AG09319 (cell line): Measurements from ENCODE around the gene RIT2.

Experiments used
- DNase-seq: peaks from one replicate; pipeline ENCODE4 v3.0.0-alpha.2; 2010; ENCODE audit warnings: low read depth; ENCODE audit errors: extremely low read depth
- TF ChIP-seq, protein P1 (sequence below): IDR thresholded peaks from 2 replicates; pipeline ENCODE4 v1.5.1; 2011; ENCODE audit warnings: low read depth, mild to moderate bottlenecking, inconsistent platforms, low read length, moderate library complexity

Gene RIT2

DNA sequence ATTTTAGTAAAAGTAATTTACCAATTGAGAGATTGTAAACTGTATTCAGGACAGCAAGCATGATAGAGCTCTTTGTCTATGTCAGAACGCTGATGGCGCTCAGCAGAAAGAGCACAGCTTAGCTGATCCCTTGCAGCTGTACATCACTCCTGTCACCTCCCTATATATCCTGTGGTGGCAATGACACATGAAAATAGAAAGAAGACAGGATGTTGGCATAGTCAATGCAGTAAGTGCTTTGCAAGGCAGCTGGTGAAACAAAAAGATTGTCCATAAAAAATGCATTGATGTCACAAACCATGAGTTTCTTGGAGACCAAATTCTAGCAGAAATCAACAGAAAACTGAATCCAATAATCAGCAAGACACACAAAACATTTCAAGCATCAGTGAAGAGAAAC is 221.5 kb downstream of the RIT2 start:
- TF ChIP-seq, protein P1, sequence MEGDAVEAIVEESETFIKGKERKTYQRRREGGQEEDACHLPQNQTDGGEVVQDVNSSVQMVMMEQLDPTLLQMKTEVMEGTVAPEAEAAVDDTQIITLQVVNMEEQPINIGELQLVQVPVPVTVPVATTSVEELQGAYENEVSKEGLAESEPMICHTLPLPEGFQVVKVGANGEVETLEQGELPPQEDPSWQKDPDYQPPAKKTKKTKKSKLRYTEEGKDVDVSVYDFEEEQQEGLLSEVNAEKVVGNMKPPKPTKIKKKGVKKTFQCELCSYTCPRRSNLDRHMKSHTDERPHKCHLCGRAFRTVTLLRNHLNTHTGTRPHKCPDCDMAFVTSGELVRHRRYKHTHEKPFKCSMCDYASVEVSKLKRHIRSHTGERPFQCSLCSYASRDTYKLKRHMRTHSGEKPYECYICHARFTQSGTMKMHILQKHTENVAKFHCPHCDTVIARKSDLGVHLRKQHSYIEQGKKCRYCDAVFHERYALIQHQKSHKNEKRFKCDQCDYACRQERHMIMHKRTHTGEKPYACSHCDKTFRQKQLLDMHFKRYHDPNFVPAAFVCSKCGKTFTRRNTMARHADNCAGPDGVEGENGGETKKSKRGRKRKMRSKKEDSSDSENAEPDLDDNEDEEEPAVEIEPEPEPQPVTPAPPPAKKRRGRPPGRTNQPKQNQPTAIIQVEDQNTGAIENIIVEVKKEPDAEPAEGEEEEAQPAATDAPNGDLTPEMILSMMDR: no peak
- DNase-seq: no peak

DNA sequence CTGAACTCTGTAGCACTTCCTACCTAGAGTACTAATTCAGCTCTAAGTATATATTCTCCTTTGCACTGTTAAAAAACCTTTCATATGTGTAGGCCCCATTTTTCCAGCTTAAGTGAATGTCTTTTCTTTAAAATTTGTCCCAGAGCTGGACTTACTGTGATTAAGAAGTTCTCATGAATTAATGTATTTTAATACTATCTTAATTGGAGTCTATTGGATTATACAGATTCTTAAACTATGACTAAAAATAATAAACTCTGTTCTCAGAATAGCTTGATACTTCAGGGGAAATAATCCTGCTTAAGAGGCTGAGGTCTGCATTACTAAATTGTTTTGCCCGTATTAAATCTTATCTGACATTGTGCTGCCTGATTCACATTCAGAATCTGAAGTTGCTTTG is 223.3 kb downstream of the RIT2 start:
- DNase-seq: no peak
- TF ChIP-seq, protein P1: no peak

DNA sequence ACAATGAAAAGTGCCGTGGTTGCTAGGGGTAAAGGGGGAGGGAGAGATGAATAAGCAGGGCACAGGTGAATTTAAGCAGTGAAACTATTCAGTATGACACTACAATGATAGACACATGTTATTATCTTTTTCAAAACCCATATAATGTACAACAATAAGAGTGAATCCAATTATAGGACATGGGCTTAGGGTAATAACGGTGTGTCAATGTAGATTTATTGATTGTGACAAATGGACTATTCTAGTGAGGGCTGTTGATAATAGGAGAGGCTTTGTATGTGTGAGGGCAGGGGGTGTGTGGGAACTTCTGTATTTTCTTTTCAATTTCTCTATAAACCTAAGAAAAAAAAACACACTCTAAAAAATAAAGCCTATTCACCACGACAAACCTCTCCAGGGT is 223.8 kb downstream of the RIT2 start:
- TF ChIP-seq, protein P1: no peak
- DNase-seq: no peak

DNA sequence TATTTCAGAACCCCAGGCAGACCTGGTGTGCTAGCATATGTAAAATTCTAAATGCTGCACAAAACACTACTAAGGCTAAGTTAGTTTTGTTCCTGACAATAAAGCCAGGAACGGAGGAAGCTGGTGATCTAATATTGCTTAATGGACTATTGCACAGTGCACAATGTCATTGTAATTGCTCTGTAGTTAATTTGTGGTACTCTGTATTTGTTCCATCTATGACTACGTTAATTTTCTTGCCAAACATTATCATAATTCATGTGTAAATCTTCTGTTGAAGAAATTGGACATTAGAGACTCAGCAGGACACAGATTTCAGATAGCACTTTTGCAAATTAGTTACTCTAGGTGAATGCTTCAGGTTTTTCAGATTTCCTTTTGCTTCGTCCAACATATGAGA is 232.3 kb downstream of the RIT2 start:
- TF ChIP-seq, protein P1: no peak
- DNase-seq: no peak

DNA sequence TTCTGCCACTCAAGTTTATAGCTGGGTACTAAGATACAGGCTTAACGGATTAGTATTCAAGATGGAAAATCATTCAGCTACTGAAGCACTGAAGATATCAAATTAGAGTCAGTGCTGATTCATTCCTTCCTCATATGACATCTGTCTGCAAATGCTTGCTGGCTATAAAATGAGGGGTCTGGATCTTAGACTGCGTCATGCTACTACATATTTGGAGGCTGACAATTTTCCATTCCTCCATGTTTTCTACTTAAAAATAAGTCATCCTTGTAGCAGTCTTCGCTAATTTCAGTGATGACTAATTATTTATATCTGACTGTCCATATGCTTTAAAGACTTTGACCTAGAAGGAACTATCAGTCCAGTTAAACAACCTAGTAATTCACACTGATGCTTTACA is 233.4 kb downstream of the RIT2 start:
- DNase-seq: no peak
- TF ChIP-seq, protein P1: no peak

DNA sequence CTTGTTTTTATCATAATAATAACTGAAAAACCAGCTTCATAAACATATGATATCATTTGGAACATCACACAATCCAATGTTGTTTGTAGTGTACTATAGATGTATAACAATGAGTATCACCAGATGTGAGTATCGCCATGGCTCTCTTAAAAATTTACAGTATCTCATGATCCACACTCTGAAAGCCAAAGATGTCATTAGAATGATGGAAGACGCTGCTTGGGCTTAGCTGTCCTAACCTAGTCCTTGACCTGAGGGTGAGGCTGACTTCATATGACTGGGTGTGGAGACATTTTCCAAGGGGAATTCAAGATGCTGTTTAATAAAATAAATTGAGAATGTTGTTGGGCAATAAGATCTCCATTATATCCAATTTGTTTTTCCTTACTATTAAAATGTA is 242.6 kb downstream of the RIT2 start:
- TF ChIP-seq, protein P1: no peak
- no peak for DNase-seq

DNA sequence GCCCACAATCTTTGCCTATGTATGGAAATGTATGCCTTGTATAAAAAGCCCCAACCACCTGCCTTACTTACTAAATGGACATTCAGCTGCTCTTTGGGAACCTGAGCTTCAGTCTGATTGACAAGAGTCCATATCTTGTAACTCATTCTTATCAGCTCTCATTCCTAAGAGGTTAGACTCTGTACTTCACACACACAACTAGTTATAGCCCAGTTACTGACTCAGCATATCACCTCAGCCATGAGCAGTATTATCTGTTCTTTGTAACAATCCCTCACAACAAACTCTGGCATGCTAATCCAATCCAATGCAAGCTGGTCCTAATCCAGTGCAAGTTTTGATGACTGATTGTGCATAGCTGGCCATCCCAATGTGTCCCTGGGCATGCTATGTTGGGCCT is 250.6 kb downstream of the RIT2 start:
- TF ChIP-seq, protein P1: no peak
- no peak for DNase-seq
